Ishikawa (cell line): ENCODE results near the gene CHRNA4.

Experiments
- CREB1 ChIP-seq: IDR thresholded peaks from 2 replicates; pipeline ENCODE4 v1.6.1; 2012; ENCODE audit warnings: low read depth
- EGR1 ChIP-seq: IDR thresholded peaks from 2 replicates; pipeline ENCODE4 v1.6.1; 2012
- EP300 ChIP-seq: IDR thresholded peaks from 2 replicates; pipeline ENCODE4 v1.6.1; 2012; ENCODE audit warnings: borderline replicate concordance
- RAD21 ChIP-seq: IDR thresholded peaks from 2 replicates; pipeline ENCODE4 v1.6.1; 2012; ENCODE audit warnings: low read depth
- REST ChIP-seq: IDR thresholded peaks from 2 replicates; pipeline ENCODE4 v1.6.1; 2012; ENCODE audit warnings: low read depth, mild to moderate bottlenecking
- USF1 ChIP-seq: IDR thresholded peaks from 2 replicates; pipeline ENCODE4 v1.6.1; 2012
- YY1 ChIP-seq: IDR thresholded peaks from 2 replicates; pipeline ENCODE4 v1.6.1; 2012; ENCODE audit warnings: low read depth
- TF ChIP-seq, protein P1 (sequence below): IDR thresholded peaks from 2 replicates; pipeline ENCODE4 v1.6.1; 2012

DNA sequence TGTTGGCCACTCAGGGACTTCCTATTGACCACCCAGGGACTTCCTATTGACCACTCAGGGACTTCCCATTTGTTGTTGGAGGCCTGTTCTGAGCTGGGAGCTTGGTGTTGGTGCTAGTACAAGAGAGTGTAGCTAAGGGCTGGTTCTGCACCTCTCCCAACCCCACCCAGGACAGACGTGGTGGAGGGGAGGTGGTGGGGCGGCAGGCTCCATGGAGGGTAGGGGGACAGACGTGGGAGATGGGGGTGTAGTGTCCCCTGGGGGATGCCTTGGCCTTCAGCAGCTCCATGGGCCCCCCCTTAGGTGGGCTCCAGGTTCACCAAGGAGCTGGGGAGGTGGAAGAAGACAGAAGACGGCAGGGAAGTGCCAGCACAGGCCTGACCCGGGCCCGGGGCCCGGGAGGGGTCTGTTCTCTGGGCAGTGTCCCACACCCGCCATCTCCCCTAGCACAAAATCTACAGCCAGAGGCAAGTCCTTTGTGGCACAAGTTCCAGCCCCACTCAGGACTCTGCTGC lies 33.9 kb downstream of the CHRNA4 start:
- TF ChIP-seq EP300, result no peak
- TF ChIP-seq REST, result no peak
- TF ChIP-seq RAD21, result no peak
- TF ChIP-seq YY1, result no peak
- TF ChIP-seq USF1, result no peak
- TF ChIP-seq EGR1, result no peak
- TF ChIP-seq, protein P1, sequence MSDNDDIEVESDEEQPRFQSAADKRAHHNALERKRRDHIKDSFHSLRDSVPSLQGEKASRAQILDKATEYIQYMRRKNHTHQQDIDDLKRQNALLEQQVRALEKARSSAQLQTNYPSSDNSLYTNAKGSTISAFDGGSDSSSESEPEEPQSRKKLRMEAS, result no peak
- TF ChIP-seq CREB1, result no peak
